Naive thymus-derived CD8-positive, alpha-beta T cell (primary cell): ENCODE measurements around the gene GAGE10. TPM values are rescaled to one million over a fixed set of nuclear protein-coding genes. Genes with fewer than 3 reads are reported as not detected.
"Not testable (repeated sequence)": the region's sequence is repeated elsewhere in the genome, so short reads cannot be mapped to it uniquely, and the experiment has no call there.

Source experiments
- ATAC-seq, 2 donors: fragments of 150-1000 bp; cut with Tn5 transposase in 1 of 2; sonication (Bioruptor Pico), chemical (Tn5 transposase) in 1 of 2; 1 replicate in 1 of 2; 2 replicates in 1 of 2; pipeline ENCODE4 v1.10.0; 2021; ENCODE audit warnings: mild to moderate bottlenecking in 2 of 2, moderate library complexity in 2 of 2
- POLR2A ChIA-PET: fragments of 350-600 bp; sonication (Branson Sonifier 250); formaldehyde crosslinking; loops from one replicate; lab custom pipeline; 2021; ENCODE audit warnings: antibody characterized with exemption; lab: Charles Lee
- DNase-seq, 10 donors: peaks; one replicate each; pipeline versions ENCODE4 v3.0.0 to v3.0.0-alpha.2; 2020 to 2022
- H3K27ac Mint-ChIP-seq, 10 donors: one replicate each; pipeline ENCODE4 v1.8.0; 2020 to 2022; ENCODE audit warnings: mild to moderate bottlenecking in 10 of 10, mixed read lengths in 10 of 10, moderate library complexity in 4 of 10, inconsistent platforms in 1 of 10
- H3K27me3 Mint-ChIP-seq, 5 donors: one replicate each; pipeline ENCODE4 v1.8.0; 2021 to 2022; ENCODE audit warnings: mixed read lengths in 5 of 5
- H3K36me3 Mint-ChIP-seq, 3 donors: one replicate each; pipeline ENCODE4 v1.8.0; 2020 to 2022; ENCODE audit warnings: mixed read lengths in 3 of 3, mild to moderate bottlenecking in 2 of 3, inconsistent platforms in 1 of 3
- H3K4me1 Mint-ChIP-seq, 4 donors: one replicate each; pipeline ENCODE4 v1.8.0; 2021 to 2022; ENCODE audit warnings: mixed read lengths in 4 of 4
- H3K4me3 Mint-ChIP-seq, 10 donors: one replicate each; pipeline ENCODE4 v1.8.0; 2020 to 2022; ENCODE audit warnings: mild to moderate bottlenecking in 10 of 10, mixed read lengths in 10 of 10, moderate library complexity in 6 of 10, inconsistent platforms in 1 of 10
- H3K9me3 Mint-ChIP-seq, 9 donors: one replicate each; pipeline ENCODE4 v1.8.0; 2020 to 2022; ENCODE audit warnings: mixed read lengths in 9 of 9, mild to moderate bottlenecking in 3 of 9, inconsistent platforms in 1 of 9, moderate library complexity in 1 of 9
- polyA plus RNA-seq, 3 donors: library from polyadenylated mRNA; unstranded; fragments of 300-500 nt; fragmentation: Illumina TruSeq; gene quantifications; one replicate each; pipeline ENCODE4 v1.2.3, GENCODE V29; 2021
- total RNA-seq, 8 experiments: library from RNA in 2 of 8; stranded (reverse) in 2 of 8; gene quantifications; one replicate each; pipeline ENCODE4 v1.2.3 and lab custom pipeline; 2021 to 2026

The GAGE10 gene
- total and polyA plus RNA-seq, 5 experiments from 2014 or later: 1.0 TPM; not detected in 4

DNA sequence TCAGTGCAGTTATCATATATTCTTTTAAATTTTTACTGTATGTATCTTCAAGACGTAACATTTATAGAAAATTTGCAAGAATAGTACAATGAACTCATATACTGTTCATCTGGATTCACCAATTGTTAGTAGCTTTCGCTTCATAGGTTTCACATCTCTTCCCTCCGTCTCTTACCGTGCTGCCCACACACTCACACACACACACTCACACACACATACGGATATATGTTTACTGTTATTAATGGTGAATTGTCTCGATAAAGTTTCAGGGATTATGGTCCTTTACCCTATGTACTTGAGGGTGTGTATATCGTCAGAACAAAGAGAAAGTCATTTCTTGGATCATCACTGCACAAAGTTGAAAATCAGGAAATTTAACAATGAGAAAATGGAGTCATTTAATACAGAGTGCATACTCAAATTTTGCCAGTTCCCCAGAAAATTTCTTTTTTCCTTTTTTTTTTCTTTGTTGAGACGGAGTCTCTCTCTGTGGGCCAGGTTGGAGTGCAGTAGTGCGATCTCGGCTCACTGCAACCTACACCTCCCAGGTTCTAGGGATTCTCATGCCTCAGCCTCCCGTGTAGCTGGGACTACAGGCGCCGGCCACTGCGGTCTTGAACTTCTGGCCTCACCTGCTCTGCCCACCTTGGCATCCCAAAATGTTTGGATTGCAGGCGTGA lies 41.2 kb downstream of the GAGE10 start:
- H3K36me3 Mint-ChIP-seq, DNase-seq, ATAC-seq, H3K27ac Mint-ChIP-seq, POLR2A ChIA-PET, H3K4me1 Mint-ChIP-seq, H3K9me3 Mint-ChIP-seq, H3K27me3 Mint-ChIP-seq, H3K4me3 Mint-ChIP-seq: not testable (repeated sequence)

DNA sequence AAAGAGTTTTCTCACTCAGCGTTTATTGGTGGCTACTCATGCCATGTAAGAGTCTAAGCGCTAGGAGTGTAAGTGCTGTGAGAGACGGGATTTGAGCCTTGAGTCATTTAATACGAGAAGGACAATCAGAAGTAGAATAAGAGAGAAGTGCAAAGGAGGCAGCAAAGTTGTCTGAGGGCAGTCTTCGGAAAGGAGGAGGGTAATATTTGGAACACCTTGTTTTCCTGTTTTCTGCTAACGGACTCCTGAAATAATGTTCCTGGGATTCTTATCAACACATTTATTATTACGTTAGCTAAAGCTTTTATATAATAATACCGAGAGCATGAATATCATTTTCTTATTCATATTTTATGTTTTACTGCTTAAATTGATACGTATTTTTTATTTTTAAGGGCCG lies 42.0 kb downstream of the GAGE10 start:
- not testable (repeated sequence) for ATAC-seq

DNA sequence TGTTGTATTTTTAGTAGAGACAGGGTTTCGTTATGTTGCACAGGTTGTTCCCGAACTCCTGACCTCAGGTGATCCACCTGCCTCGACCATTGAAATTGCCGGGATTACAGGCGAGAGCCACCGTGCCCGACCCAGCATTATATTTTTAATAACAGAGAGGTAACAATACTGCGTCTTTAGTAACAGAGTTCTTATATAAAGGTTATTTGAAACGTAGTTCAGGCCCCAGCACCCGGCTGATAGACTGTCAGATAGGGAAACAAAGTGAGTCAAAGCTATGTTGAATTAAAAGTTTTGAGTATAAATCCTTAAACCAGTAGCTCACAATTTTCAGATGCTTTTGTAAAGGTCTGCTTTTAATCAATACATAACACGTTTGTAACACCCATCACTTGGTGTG lies 42.7 kb downstream of the GAGE10 start:
- ATAC-seq, DNase-seq, H3K27ac Mint-ChIP-seq, H3K9me3 Mint-ChIP-seq, H3K4me3 Mint-ChIP-seq, H3K4me1 Mint-ChIP-seq, POLR2A ChIA-PET, H3K36me3 Mint-ChIP-seq, H3K27me3 Mint-ChIP-seq: not testable (repeated sequence)

More for the DNA sequence above, 42.0 kb downstream of the GAGE10 start:
- POLR2A ChIA-PET, H3K27me3 Mint-ChIP-seq, H3K4me3 Mint-ChIP-seq, DNase-seq, H3K4me1 Mint-ChIP-seq, H3K27ac Mint-ChIP-seq, H3K9me3 Mint-ChIP-seq, H3K36me3 Mint-ChIP-seq: not testable (repeated sequence)

Other genes starting within 250 kb of the GAGE10 start
- gene CCDC120, start 244.6 kb upstream of the GAGE10 start, total RNA-seq: 10 to 100 TPM; 12.9 TPM
- gene CCDC120, start 244.6 kb upstream of the GAGE10 start, polyA plus RNA-seq: 1 to 10 TPM in 1 of 3 donors, under 1 TPM in 2; 0.61 to 1.7 (median 0.94) TPM
- gene PRAF2, start 229.6 kb upstream of the GAGE10 start, total RNA-seq: 10 to 100 TPM; 22.9 to 24.6 TPM
- gene PRAF2, start 229.6 kb upstream of the GAGE10 start, polyA plus RNA-seq: 10 to 100 TPM; 39.0 to 52.9 (median 50.7) TPM
- gene WDR45, start 223.8 kb upstream of the GAGE10 start, total RNA-seq: 100 to 1,000 TPM; 112 to 124 TPM
- gene WDR45, start 223.8 kb upstream of the GAGE10 start, polyA plus RNA-seq: 10 to 100 TPM; 42.4 to 57.2 (median 43.3) TPM
- 10 to 100 TPM; 18.2 to 18.6 TPM for gene GPKOW, start 179.9 kb upstream of the GAGE10 start, total RNA-seq
- gene GPKOW, start 179.9 kb upstream of the GAGE10 start, polyA plus RNA-seq: 10 to 100 TPM; 17.7 to 31.1 (median 27.9) TPM
- gene MAGIX, start 140.9 kb upstream of the GAGE10 start, total RNA-seq: 1 to 10 TPM in 1 of 2 experiments, under 1 TPM in 1; 0.96 to 1.2 TPM
- gene MAGIX, start 140.9 kb upstream of the GAGE10 start, polyA plus RNA-seq: under 1 TPM; 0.52 to 0.77 (median 0.71) TPM
- gene PLP2, start 131.7 kb upstream of the GAGE10 start, total RNA-seq: 1 to 10 TPM; 6.4 to 6.7 TPM
- gene PLP2, start 131.7 kb upstream of the GAGE10 start, polyA plus RNA-seq: 100 to 1,000 TPM; 117 to 141 (median 119) TPM
- 10 to 100 TPM in 1 of 2 experiments, 1 to 10 TPM in 1; 8.5 to 10.1 TPM for gene PRICKLE3, start 117.3 kb upstream of the GAGE10 start, total RNA-seq
- gene PRICKLE3, start 117.3 kb upstream of the GAGE10 start, polyA plus RNA-seq: 1 to 10 TPM; 1.3 to 2.9 (median 2.0) TPM
- gene SYP, start 103.5 kb upstream of the GAGE10 start, total RNA-seq: under 1 TPM; 0.34 to 0.58 TPM
- gene SYP, start 103.5 kb upstream of the GAGE10 start, polyA plus RNA-seq: under 1 TPM; 0.27 to 0.41 (median 0.40) TPM
- 1 to 10 TPM; 3.6 to 3.8 TPM for gene CACNA1F, start 70.3 kb upstream of the GAGE10 start, total RNA-seq
- under 1 TPM in 1 of 3 donors, not detected in 2; 0.02 TPM for gene CACNA1F, start 70.3 kb upstream of the GAGE10 start, polyA plus RNA-seq
- 10 to 100 TPM; 27.4 to 27.9 TPM for gene CCDC22, start 68.2 kb upstream of the GAGE10 start, total RNA-seq
- gene CCDC22, start 68.2 kb upstream of the GAGE10 start, polyA plus RNA-seq: 10 to 100 TPM; 22.2 to 29.8 (median 25.2) TPM
- under 1 TPM; 0.18 to 0.41 TPM for gene FOXP3, start 38.9 kb upstream of the GAGE10 start, total RNA-seq
- under 1 TPM in 2 of 3 donors, not detected in 1; 0.17 to 0.33 TPM for gene FOXP3, start 38.9 kb upstream of the GAGE10 start, polyA plus RNA-seq
- 10 to 100 TPM; 14.8 to 21.8 TPM for gene PPP1R3F, start 33.9 kb upstream of the GAGE10 start, total RNA-seq
- gene PPP1R3F, start 33.9 kb upstream of the GAGE10 start, polyA plus RNA-seq: 1 to 10 TPM; 6.7 to 9.7 (median 8.3) TPM
- gene GAGE12J, start 18.4 kb downstream of the GAGE10 start, total RNA-seq: not detected
- not detected for gene GAGE12J, start 18.4 kb downstream of the GAGE10 start, polyA plus RNA-seq
- gene GAGE13, start 27.9 kb downstream of the GAGE10 start, total RNA-seq: not detected
- not detected for gene GAGE13, start 27.9 kb downstream of the GAGE10 start, polyA plus RNA-seq
- not detected for gene GAGE12C, start 228.5 kb downstream of the GAGE10 start, total RNA-seq
- not detected for gene GAGE12C, start 228.5 kb downstream of the GAGE10 start, polyA plus RNA-seq
- gene GAGE12D, start 238.1 kb downstream of the GAGE10 start, total RNA-seq: not detected
- gene GAGE12D, start 238.1 kb downstream of the GAGE10 start, polyA plus RNA-seq: not detected
- not detected for gene GAGE12E, start 247.6 kb downstream of the GAGE10 start, total RNA-seq
- gene GAGE12E, start 247.6 kb downstream of the GAGE10 start, polyA plus RNA-seq: not detected